Astrocyte (in vitro differentiated cells and primary cell): ENCODE results near the gene CLNK. TPM values are rescaled to one million over a fixed set of nuclear protein-coding genes. Genes with fewer than 3 reads are reported as not detected.

Source experiments
- DNase-seq: peaks from one replicate; pipeline ENCODE4 v3.0.0-alpha.2; 2010; ENCODE audit warnings: low read depth
- FAIRE-seq: peaks from 2 replicates; lab custom pipeline; 2011; peaks lifted over from hg19 to GRCh38; lab: Jason Lieb, UNC
- H2AFZ ChIP-seq: 2 replicates; pipeline ENCODE4 v1.6.0; 2012; ENCODE audit warnings: low read depth, low read length, inconsistent platforms
- H3K27ac ChIP-seq: 2 replicates; pipeline ENCODE4 v1.5.1; 2011; ENCODE audit warnings: low read depth, low read length, inconsistent platforms
- H3K27me3 ChIP-seq: 2 replicates; pipeline ENCODE4 v1.6.0; 2011; ENCODE audit warnings: low read length, inconsistent platforms; ENCODE audit not compliant: insufficient read depth
- H3K36me3 ChIP-seq: 2 replicates; pipeline ENCODE4 v1.5.1; 2011; ENCODE audit warnings: low read length, inconsistent platforms; ENCODE audit not compliant: insufficient read depth
- H3K4me1 ChIP-seq: 2 replicates; pipeline ENCODE4 v1.5.1; 2011; ENCODE audit warnings: low read length, inconsistent platforms; ENCODE audit not compliant: insufficient read depth
- H3K4me2 ChIP-seq: 2 replicates; pipeline ENCODE4 v1.6.0; 2012; ENCODE audit warnings: low read length, inconsistent platforms
- H3K4me3 ChIP-seq: 2 replicates; pipeline ENCODE4 v1.5.1; 2011; ENCODE audit warnings: low read depth, mild to moderate bottlenecking, low read length, inconsistent platforms; ENCODE audit not compliant: insufficient read depth
- H3K79me2 ChIP-seq: 2 replicates; pipeline ENCODE4 v1.6.0; 2012; ENCODE audit warnings: mild to moderate bottlenecking, low read length, inconsistent platforms; ENCODE audit not compliant: insufficient read depth
- H3K9ac ChIP-seq: 2 replicates; pipeline ENCODE4 v1.6.0; 2012; ENCODE audit warnings: mild to moderate bottlenecking, low read length, inconsistent platforms
- H3K9me3 ChIP-seq: 2 replicates; pipeline ENCODE4 v1.5.1; 2012; ENCODE audit warnings: low read depth, mild to moderate bottlenecking, low read length, inconsistent platforms; ENCODE audit not compliant: insufficient read depth
- H4K20me1 ChIP-seq: 2 replicates; pipeline ENCODE4 v1.6.0; 2012; ENCODE audit warnings: low read length, inconsistent platforms; ENCODE audit not compliant: insufficient read depth
- H3K27ac Mint-ChIP-seq: one replicate; pipeline ENCODE4 v1.8.0; 2021; ENCODE audit warnings: mild to moderate bottlenecking, mixed read lengths; ENCODE audit not compliant: unreplicated experiment
- H3K27me3 Mint-ChIP-seq: one replicate; pipeline ENCODE4 v1.8.0; 2021; ENCODE audit warnings: low read depth, mixed read lengths; ENCODE audit not compliant: unreplicated experiment
- H3K36me3 Mint-ChIP-seq: one replicate; pipeline ENCODE4 v1.8.0; 2021; ENCODE audit warnings: low read depth, mixed read lengths; ENCODE audit not compliant: unreplicated experiment
- H3K4me1 Mint-ChIP-seq: one replicate; pipeline ENCODE4 v1.8.0; 2021; ENCODE audit warnings: low read depth, mixed read lengths; ENCODE audit not compliant: unreplicated experiment
- H3K4me3 Mint-ChIP-seq: one replicate; pipeline ENCODE4 v1.8.0; 2021; ENCODE audit warnings: mild to moderate bottlenecking, moderate library complexity, mixed read lengths; ENCODE audit not compliant: unreplicated experiment
- H3K9me3 Mint-ChIP-seq: one replicate; pipeline ENCODE4 v1.8.0; 2021; ENCODE audit warnings: mild to moderate bottlenecking, mixed read lengths; ENCODE audit not compliant: unreplicated experiment
- EZH2 ChIP-seq: IDR thresholded peaks from 2 replicates; pipeline ENCODE4 v1.6.1; 2012; ENCODE audit warnings: mild to moderate bottlenecking, low read length, inconsistent platforms; ENCODE audit not compliant: insufficient read depth
- total RNA-seq: library from RNA; stranded (reverse); gene quantifications from 2 replicates; pipeline ENCODE4 v1.2.1, GENCODE V29; 2021
- TF ChIP-seq, protein P1 (sequence below): IDR thresholded peaks from 2 replicates; pipeline ENCODE4 v1.5.1; 2011; ENCODE audit warnings: low read depth, mild to moderate bottlenecking, inconsistent platforms, low read length, moderate library complexity; ENCODE audit not compliant: insufficient read depth

The CLNK gene
- total RNA-seq, 1 donor from 2014 or later = not detected

DNA sequence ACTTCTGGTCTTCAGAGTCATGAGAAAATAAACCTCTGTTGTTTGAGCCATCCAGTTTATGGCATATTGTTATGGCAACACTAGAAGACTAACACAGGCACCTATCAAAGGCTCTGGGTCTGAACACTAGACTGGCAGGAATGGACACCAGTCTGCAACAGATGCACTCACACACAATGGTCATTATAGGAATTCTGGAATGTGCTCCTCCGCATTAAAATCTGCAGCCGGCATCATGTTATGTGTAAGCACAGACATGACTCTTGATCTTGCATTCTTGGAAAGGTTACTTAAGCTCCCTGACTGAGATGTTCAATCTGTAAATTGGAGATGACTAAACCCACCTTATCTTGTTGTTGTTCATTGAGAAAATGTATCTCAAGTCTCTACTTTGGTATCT lies 115.1 kb downstream of the CLNK start:
- TF ChIP-seq, protein P1, sequence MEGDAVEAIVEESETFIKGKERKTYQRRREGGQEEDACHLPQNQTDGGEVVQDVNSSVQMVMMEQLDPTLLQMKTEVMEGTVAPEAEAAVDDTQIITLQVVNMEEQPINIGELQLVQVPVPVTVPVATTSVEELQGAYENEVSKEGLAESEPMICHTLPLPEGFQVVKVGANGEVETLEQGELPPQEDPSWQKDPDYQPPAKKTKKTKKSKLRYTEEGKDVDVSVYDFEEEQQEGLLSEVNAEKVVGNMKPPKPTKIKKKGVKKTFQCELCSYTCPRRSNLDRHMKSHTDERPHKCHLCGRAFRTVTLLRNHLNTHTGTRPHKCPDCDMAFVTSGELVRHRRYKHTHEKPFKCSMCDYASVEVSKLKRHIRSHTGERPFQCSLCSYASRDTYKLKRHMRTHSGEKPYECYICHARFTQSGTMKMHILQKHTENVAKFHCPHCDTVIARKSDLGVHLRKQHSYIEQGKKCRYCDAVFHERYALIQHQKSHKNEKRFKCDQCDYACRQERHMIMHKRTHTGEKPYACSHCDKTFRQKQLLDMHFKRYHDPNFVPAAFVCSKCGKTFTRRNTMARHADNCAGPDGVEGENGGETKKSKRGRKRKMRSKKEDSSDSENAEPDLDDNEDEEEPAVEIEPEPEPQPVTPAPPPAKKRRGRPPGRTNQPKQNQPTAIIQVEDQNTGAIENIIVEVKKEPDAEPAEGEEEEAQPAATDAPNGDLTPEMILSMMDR = no peak
- no peak for TF ChIP-seq EZH2
- Mint-ChIP-seq H3K27ac (no peak overlapping the region), H3K4me3 (no peak overlapping the region), H3K27me3 (peaks cover 13% of the 10 kb centered on the region), H3K36me3 (no peaks in the 10 kb centered on the region), H3K4me1 (peaks cover 4% of the 10 kb centered on the region), H3K9me3 (no peaks in the 10 kb centered on the region)
- DNase-seq (no peak), FAIRE-seq (no peak)
- H3K79me2 ChIP-seq = no peaks in the 10 kb centered on the region
- H3K4me1 ChIP-seq = no peaks in the 10 kb centered on the region
- no peaks in the 10 kb centered on the region for H3K9me3 ChIP-seq
- H4K20me1 ChIP-seq = no peaks in the 10 kb centered on the region
- no peak overlapping the region for H3K9ac ChIP-seq
- H3K4me2 ChIP-seq = no peak overlapping the region
- H3K27ac ChIP-seq = no peak overlapping the region
- no peak overlapping the region for H3K4me3 ChIP-seq
- no peak overlapping the region for H2AFZ ChIP-seq
- H3K36me3 ChIP-seq = no peaks in the 10 kb centered on the region
- H3K27me3 ChIP-seq = no peaks in the 10 kb centered on the region

DNA sequence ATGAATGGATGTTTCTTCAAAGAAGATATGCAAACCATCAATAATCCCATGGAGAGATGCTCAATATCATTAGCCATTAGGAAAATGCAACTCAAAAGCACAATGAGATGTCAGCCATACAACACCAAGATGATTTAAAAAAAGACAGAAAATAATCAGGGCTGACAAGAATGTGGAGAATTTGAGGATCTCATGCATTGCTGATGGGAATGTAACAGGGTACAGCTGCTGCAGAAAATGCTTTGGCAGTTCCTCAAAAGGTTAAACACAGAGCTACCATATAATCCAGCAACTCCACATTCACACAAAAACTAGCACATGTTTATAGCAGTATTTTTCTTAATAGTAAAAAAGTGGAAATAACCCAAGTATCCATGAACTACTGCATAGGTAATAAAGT lies 116.8 kb downstream of the CLNK start:
- no peak for DNase-seq
- Histone ChIP-seq H3K79me2 (no peaks in the 10 kb centered on the region), H3K4me3 (no peak overlapping the region), H3K4me2 (no peak overlapping the region), H3K36me3 (no peaks in the 10 kb centered on the region), H3K9me3 (no peaks in the 10 kb centered on the region), H3K4me1 (no peaks in the 10 kb centered on the region), H3K9ac (no peak overlapping the region), H4K20me1 (no peaks in the 10 kb centered on the region), H3K27ac (no peak overlapping the region), H2AFZ (no peak overlapping the region), H3K27me3 (no peaks in the 10 kb centered on the region)
- no peak for FAIRE-seq
- Mint-ChIP-seq H3K36me3 (no peaks in the 10 kb centered on the region), H3K9me3 (no peaks in the 10 kb centered on the region), H3K4me1 (peaks cover 4% of the 10 kb centered on the region), H3K27me3 (peaks cover 2% of the 10 kb centered on the region), H3K27ac (no peak overlapping the region), H3K4me3 (no peak overlapping the region)
- TF ChIP-seq, protein P1 = no peak
- TF ChIP-seq EZH2 = no peak

DNA sequence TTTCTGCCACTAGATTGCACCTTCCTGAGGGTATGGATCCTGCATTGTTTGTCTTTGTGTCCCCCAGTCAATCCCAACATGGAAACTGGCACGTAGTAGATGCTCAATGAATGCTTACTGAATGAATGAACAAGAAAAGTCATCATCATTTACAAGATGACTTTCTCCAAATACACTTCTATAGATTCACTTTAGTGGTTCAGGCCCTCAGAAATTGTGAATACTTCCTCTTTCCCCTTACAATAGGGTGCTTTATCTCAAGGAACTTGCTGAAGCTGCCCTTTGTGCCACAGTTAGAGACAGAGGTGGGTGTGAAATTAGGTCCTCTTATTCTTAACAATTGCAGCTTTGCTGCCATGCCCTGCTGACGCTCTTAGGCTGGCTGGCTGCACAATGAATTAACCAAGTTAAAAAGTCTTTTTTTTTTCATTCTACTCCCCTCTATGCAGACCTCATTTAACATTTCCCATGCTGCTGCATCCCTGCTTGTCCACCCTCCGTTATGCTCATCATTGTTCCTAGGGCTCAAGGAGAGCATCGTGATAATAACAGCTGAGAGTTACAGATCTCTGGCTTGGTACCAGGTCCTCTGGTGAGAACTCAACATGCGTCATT lies 119.3 kb downstream of the CLNK start:
- FAIRE-seq (no peak), DNase-seq (no peak)
- TF ChIP-seq EZH2 = no peak
- TF ChIP-seq, protein P1 = no peak
- Histone ChIP-seq H3K27me3 (no peaks in the 10 kb centered on the region), H3K79me2 (no peaks in the 10 kb centered on the region), H2AFZ (no peak overlapping the region), H3K27ac (no peak overlapping the region), H3K4me3 (no peak overlapping the region), H3K9ac (no peak overlapping the region), H3K4me2 (no peak overlapping the region), H4K20me1 (no peaks in the 10 kb centered on the region), H3K36me3 (no peaks in the 10 kb centered on the region), H3K4me1 (no peaks in the 10 kb centered on the region), H3K9me3 (no peaks in the 10 kb centered on the region)
- Mint-ChIP-seq H3K27ac (no peak overlapping the region), H3K4me1 (no peaks in the 10 kb centered on the region), H3K9me3 (no peaks in the 10 kb centered on the region), H3K4me3 (no peak overlapping the region), H3K36me3 (no peaks in the 10 kb centered on the region), H3K27me3 (peaks cover 10% of the 10 kb centered on the region)
